Uterus (tissue), 4 donors: ENCODE results near the gene RTCA. TPM values are rescaled to one million over a fixed set of nuclear protein-coding genes. Genes with fewer than 3 reads are reported as not detected.

ENCODE experiments used
- DNase-seq, 2 donors: peaks; one replicate each; pipeline ENCODE4 v3.0.0-alpha.2; 2019 to 2020
- H3K27ac ChIP-seq, 2 donors: fragments of 200-600 bp; sonication (generic); 1 replicate in 1 of 2; 2 replicates in 1 of 2; pipeline ENCODE4 v1.5.1; 2016 to 2018
- H3K27me3 ChIP-seq, 2 donors: fragments of 200-600 bp; sonication (generic); one replicate each; pipeline ENCODE4 v1.5.1; 2018 to 2019; ENCODE audit warnings: control low read depth in 1 of 2
- H3K36me3 ChIP-seq, 2 donors: fragments of 200-600 bp; sonication (generic); one replicate each; pipeline ENCODE4 v1.5.1; 2019; ENCODE audit warnings: control low read depth in 1 of 2
- H3K4me1 ChIP-seq, 2 donors: fragments of 200-600 bp; sonication (generic); one replicate each; pipeline ENCODE4 v1.5.1; 2018 to 2019; ENCODE audit warnings: control low read depth in 1 of 2
- H3K4me3 ChIP-seq, 2 donors: fragments of 200-600 bp; sonication (generic); 1 replicate in 1 of 2; 2 replicates in 1 of 2; pipeline ENCODE4 v1.5.1; 2018 to 2019; ENCODE audit warnings: mild to moderate bottlenecking in 1 of 2
- H3K9me3 ChIP-seq, 2 donors: fragments of 200-600 bp; sonication (generic); one replicate each; pipeline ENCODE4 v1.5.1; 2019; ENCODE audit warnings: control low read depth in 1 of 2
- POLR2A ChIP-seq, 2 donors: fragments of 450-650 bp; IDR thresholded peaks; one replicate each; pipeline ENCODE4 v1.6.1; 2016; ENCODE audit warnings: antibody characterized with exemption in 2 of 2, mild to moderate bottlenecking in 1 of 2, moderate library complexity in 1 of 2
- intact Hi-C: fragments of 100-400 bp; cut with DNase I; formaldehyde crosslinking; loops from one replicate; pipeline ENCODE4 v1.15.1; 2023; ENCODE audit warnings: low total_unique reads
- total RNA-seq, 4 donors: library from RNA; depleted of rRNA in 3 of 4; stranded (reverse); fragments of >200 nt in 3 of 4; gene quantifications; one replicate each; pipeline versions ENCODE4 v1.1.0 to v1.2.4, GENCODE V29; 2014 to 2023
- TF ChIP-seq, protein P1 (sequence below), 4 experiments: fragments of 200-600 bp in 2 of 4; fragments of 450-650 bp in 2 of 4; sonication (generic) in 2 of 4; IDR thresholded peaks; one replicate each; pipeline ENCODE4 v1.5.1; 2016 to 2019; ENCODE audit warnings: antibody characterized with exemption in 4 of 4, mild to moderate bottlenecking in 2 of 4, moderate library complexity in 1 of 4
- donor health status: DM: yes; HTN: yes; CAD: no.

Gene RTCA
- total RNA-seq, 4 donors from 2014 or later: 8.7 to 29.5 (median 14.8) TPM

- no peak for TF ChIP-seq POLR2A (IDR thresholded peaks at IDR 0.05)
- TF ChIP-seq, protein P1, sequence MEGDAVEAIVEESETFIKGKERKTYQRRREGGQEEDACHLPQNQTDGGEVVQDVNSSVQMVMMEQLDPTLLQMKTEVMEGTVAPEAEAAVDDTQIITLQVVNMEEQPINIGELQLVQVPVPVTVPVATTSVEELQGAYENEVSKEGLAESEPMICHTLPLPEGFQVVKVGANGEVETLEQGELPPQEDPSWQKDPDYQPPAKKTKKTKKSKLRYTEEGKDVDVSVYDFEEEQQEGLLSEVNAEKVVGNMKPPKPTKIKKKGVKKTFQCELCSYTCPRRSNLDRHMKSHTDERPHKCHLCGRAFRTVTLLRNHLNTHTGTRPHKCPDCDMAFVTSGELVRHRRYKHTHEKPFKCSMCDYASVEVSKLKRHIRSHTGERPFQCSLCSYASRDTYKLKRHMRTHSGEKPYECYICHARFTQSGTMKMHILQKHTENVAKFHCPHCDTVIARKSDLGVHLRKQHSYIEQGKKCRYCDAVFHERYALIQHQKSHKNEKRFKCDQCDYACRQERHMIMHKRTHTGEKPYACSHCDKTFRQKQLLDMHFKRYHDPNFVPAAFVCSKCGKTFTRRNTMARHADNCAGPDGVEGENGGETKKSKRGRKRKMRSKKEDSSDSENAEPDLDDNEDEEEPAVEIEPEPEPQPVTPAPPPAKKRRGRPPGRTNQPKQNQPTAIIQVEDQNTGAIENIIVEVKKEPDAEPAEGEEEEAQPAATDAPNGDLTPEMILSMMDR (IDR thresholded peaks at IDR 0.05): no peak
- no peaks in the 10 kb centered on the region for H3K27me3 ChIP-seq
- H3K36me3 ChIP-seq: no peaks in the 10 kb centered on the region
- H3K4me1 ChIP-seq: no peaks in the 10 kb centered on the region
- no peak overlapping the region for H3K27ac ChIP-seq
- no peak overlapping the region for H3K4me3 ChIP-seq
- intact Hi-C loops: no loop called here
- H3K9me3 ChIP-seq: no peaks in the 10 kb centered on the region
- no peak for DNase-seq
Observed at GRCh38 chr1:100320311-100321099, 54.5 kb downstream of the RTCA start.

DNA sequence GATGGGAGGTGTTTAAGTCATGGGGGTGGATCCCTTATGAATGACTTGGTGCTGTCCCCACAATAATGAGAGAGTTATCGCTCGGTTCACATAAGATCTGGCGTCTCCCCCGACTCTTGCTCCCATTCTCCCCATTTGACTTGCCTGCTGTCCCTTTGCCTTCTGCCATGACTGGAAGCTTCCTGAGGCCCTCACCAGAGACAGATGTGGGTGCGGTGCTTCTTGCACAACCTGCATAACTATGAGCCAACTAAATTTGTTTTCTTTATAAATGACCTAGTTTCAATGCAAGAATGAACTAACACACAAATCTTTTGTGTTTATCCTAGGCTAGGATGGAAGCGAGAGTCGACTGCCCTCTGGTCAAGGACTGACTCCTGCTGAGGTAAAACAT is 55.1 kb downstream of the RTCA start:
- DNase-seq: no peak
- H3K9me3 ChIP-seq: no peaks in the 10 kb centered on the region
- H3K27ac ChIP-seq: no peak overlapping the region
- intact Hi-C loops: no loop called here
- H3K36me3 ChIP-seq: no peaks in the 10 kb centered on the region
- TF ChIP-seq, protein P1 (IDR thresholded peaks at IDR 0.05): no peak
- no peak for TF ChIP-seq POLR2A (IDR thresholded peaks at IDR 0.05)
- no peaks in the 10 kb centered on the region for H3K27me3 ChIP-seq
- no peak overlapping the region for H3K4me3 ChIP-seq
- no peaks in the 10 kb centered on the region for H3K4me1 ChIP-seq

DNA sequence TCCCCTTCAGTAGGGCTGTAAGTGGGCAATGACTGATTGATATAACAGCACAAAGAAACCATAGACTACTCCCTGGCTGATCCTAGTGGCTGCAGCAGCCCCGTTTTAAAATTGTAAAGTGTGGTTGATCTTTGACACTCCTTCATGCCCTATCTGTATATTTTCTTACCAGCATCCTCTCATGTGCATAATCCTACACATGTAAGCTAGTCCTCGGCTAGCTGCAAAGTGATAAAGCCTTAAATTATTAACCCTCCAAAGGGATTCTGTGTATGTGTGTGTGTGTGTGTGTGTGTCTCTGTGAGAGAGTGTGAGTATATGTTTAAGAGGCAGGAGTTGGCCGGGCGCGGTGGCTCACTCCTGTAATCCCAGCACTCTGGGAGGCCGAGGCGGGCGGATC is 55.5 kb downstream of the RTCA start:
- Histone ChIP-seq H3K27ac (no peak overlapping the region), H3K27me3 (no peaks in the 10 kb centered on the region), H3K36me3 (no peaks in the 10 kb centered on the region), H3K4me3 (no peak overlapping the region), H3K9me3 (no peaks in the 10 kb centered on the region), H3K4me1 (no peaks in the 10 kb centered on the region)
- TF ChIP-seq, protein P1 (IDR thresholded peaks at IDR 0.05): no peak
- no peak for TF ChIP-seq POLR2A (IDR thresholded peaks at IDR 0.05)
- intact Hi-C loops: no loop called here
- DNase-seq: no peak

GRCh38 chr1:100322436-100323211 is 56.6 kb downstream of the RTCA start:
- Histone ChIP-seq H3K27ac (no peak overlapping the region), H3K27me3 (no peaks in the 10 kb centered on the region), H3K4me3 (no peak overlapping the region), H3K9me3 (no peaks in the 10 kb centered on the region), H3K4me1 (no peaks in the 10 kb centered on the region), H3K36me3 (no peaks in the 10 kb centered on the region)
- intact Hi-C loops: no loop called here
- no peak for DNase-seq
- TF ChIP-seq POLR2A (IDR thresholded peaks at IDR 0.05): no peak
- TF ChIP-seq, protein P1 (IDR thresholded peaks at IDR 0.05): no peak
